Loucy (cell line): Measurements from ENCODE around the gene MAST4.

ENCODE experiments used
- H2AFZ ChIP-seq: fragments of 200-600 bp; sonication (generic); 2 replicates; pipeline ENCODE4 v1.6.0; 2016; ENCODE audit warnings: antibody characterized with exemption, mild to moderate bottlenecking, low read length, moderate library complexity
- H3F3A ChIP-seq: fragments of 200-600 bp; 2 replicates; pipeline ENCODE4 v1.6.0; 2016; ENCODE audit warnings: antibody characterized with exemption, low read depth, mild to moderate bottlenecking
- H3K27me3 ChIP-seq: fragments of 200-600 bp; sonication (generic); 2 replicates; pipeline ENCODE4 v1.6.1; 2014; ENCODE audit warnings: low read length, mild to moderate bottlenecking; ENCODE audit not compliant: insufficient read depth, poor library complexity, severe bottlenecking
- H3K36me3 ChIP-seq: fragments of 200-600 bp; sonication (generic); 2 replicates; pipeline ENCODE4 v1.6.1; 2016; ENCODE audit warnings: low read length; ENCODE audit not compliant: insufficient read depth
- H3K4me1 ChIP-seq: fragments of 200-600 bp; sonication (generic); 2 replicates; pipeline ENCODE4 v1.5.1; 2014; ENCODE audit warnings: low read length, mild to moderate bottlenecking; ENCODE audit not compliant: insufficient read depth, poor library complexity, severe bottlenecking
- H3K4me2 ChIP-seq: fragments of 200-600 bp; sonication (generic); 2 replicates; pipeline ENCODE4 v1.6.0; 2014; ENCODE audit warnings: antibody characterized with exemption, low read length, low read depth, mild to moderate bottlenecking; ENCODE audit not compliant: poor library complexity, severe bottlenecking
- H3K4me3 ChIP-seq: fragments of 200-600 bp; sonication (generic); 2 replicates; pipeline ENCODE4 v1.5.1; 2014; ENCODE audit warnings: low read length, mild to moderate bottlenecking, mixed read lengths; ENCODE audit not compliant: poor library complexity, severe bottlenecking
- H3K79me2 ChIP-seq: fragments of 200-600 bp; sonication (generic); 2 replicates; pipeline ENCODE4 v1.6.1; 2014; ENCODE audit warnings: low read length; ENCODE audit not compliant: insufficient read depth
- H3K9ac ChIP-seq: fragments of 200-600 bp; sonication (generic); 2 replicates; pipeline ENCODE4 v1.6.0; 2014; ENCODE audit warnings: mild to moderate bottlenecking, low read depth, low read length, moderate library complexity; ENCODE audit not compliant: poor library complexity, severe bottlenecking
- H3K9me2 ChIP-seq: fragments of 200-600 bp; sonication (generic); replicated peaks from 2 replicates; pipeline ENCODE4 v1.6.1; 2016; ENCODE audit warnings: low read depth, low read length, mixed read lengths
- H3K9me3 ChIP-seq: fragments of 200-600 bp; sonication (generic); 2 replicates; pipeline ENCODE4 v1.6.1; 2014; ENCODE audit warnings: mild to moderate bottlenecking, antibody characterized with exemption, low read length, low read depth; ENCODE audit not compliant: insufficient read depth
- H4K20me1 ChIP-seq: fragments of 200-600 bp; sonication (generic); 2 replicates; pipeline ENCODE4 v1.6.0; 2014; ENCODE audit warnings: antibody characterized with exemption, low read length, mild to moderate bottlenecking; ENCODE audit not compliant: insufficient read depth, poor library complexity, severe bottlenecking
- CTCF ChIP-seq: fragments of 200-600 bp; sonication (generic); conservative IDR thresholded peaks from 2 replicates; pipeline ENCODE4 v1.5.1; 2014; ENCODE audit warnings: mild to moderate bottlenecking, antibody characterized with exemption, low read length
- EZH2phosphoT487 ChIP-seq: fragments of 200-600 bp; IDR thresholded peaks from 2 replicates; pipeline ENCODE4 v1.6.1; 2018; ENCODE audit warnings: antibody characterized with exemption, mild to moderate bottlenecking, moderate library complexity, borderline replicate concordance

MAST4 gene

GRCh38 chr5:67146574-67146973 is 550.4 kb downstream of the MAST4 start:
- Histone ChIP-seq H3F3A (no peaks in the 10 kb centered on the region), H3K36me3 (peaks cover 79% of the 10 kb centered on the region; the same call in 1 of the 2 replicates), H2AFZ (no peak overlapping the region), H4K20me1 (no peaks in the 10 kb centered on the region), H3K4me3 (no peak overlapping the region), H3K9me2 (no peaks in the 10 kb centered on the region), H3K9me3 (no peaks in the 10 kb centered on the region), H3K9ac (no peak overlapping the region), H3K4me1 (no peaks in the 10 kb centered on the region), H3K4me2 (no peak overlapping the region), H3K79me2 (no peaks in the 10 kb centered on the region), H3K27me3 (no peaks in the 10 kb centered on the region)
- no peak for TF ChIP-seq CTCF
- no peak for TF ChIP-seq EZH2phosphoT487

GRCh38 chr5:67146981-67147380 is 550.8 kb downstream of the MAST4 start:
- no peaks in the 10 kb centered on the region for H3K27me3 ChIP-seq
- no peaks in the 10 kb centered on the region for H3K4me1 ChIP-seq
- H4K20me1 ChIP-seq = no peaks in the 10 kb centered on the region
- TF ChIP-seq CTCF = no peak
- no peak for TF ChIP-seq EZH2phosphoT487
- H3K4me2 ChIP-seq = no peak overlapping the region
- H3K79me2 ChIP-seq = no peaks in the 10 kb centered on the region
- H3K9me2 ChIP-seq = no peaks in the 10 kb centered on the region
- no peaks in the 10 kb centered on the region for H3F3A ChIP-seq
- H3K9ac ChIP-seq = no peak overlapping the region
- H3K4me3 ChIP-seq = no peak overlapping the region
- H3K36me3 ChIP-seq = peaks cover 78% of the 10 kb centered on the region; the same call in 1 of the 2 replicates
- H2AFZ ChIP-seq = no peak overlapping the region
- no peaks in the 10 kb centered on the region for H3K9me3 ChIP-seq

- no peaks in the 10 kb centered on the region for H3K4me1 ChIP-seq
- no peaks in the 10 kb centered on the region for H3K27me3 ChIP-seq
- H3K9me2 ChIP-seq = no peaks in the 10 kb centered on the region
- no peaks in the 10 kb centered on the region for H3F3A ChIP-seq
- H3K9ac ChIP-seq = no peak overlapping the region
- no peak overlapping the region for H2AFZ ChIP-seq
- no peaks in the 10 kb centered on the region for H3K9me3 ChIP-seq
- TF ChIP-seq CTCF = no peak
- no peak for TF ChIP-seq EZH2phosphoT487
- peaks cover 74% of the 10 kb centered on the region; the same call in 1 of the 2 replicates for H3K36me3 ChIP-seq
- no peak overlapping the region for H3K4me3 ChIP-seq
- no peaks in the 10 kb centered on the region for H3K79me2 ChIP-seq
- no peaks in the 10 kb centered on the region for H4K20me1 ChIP-seq
- no peak overlapping the region for H3K4me2 ChIP-seq
Measured at GRCh38 chr5:67147760-67148159, 551.6 kb downstream of the MAST4 start.
